Fibroblast of villous mesenchyme (primary cell): ENCODE data around the gene RANBP17. TPM values are rescaled to one million over a fixed set of nuclear protein-coding genes. Genes with fewer than 3 reads are reported as not detected.
"Not testable (repeated sequence)": the region's sequence is repeated elsewhere in the genome, so short reads cannot be mapped to it uniquely, and the experiment has no call there.

ENCODE experiments used
- DNase-seq: peaks from one replicate; pipeline ENCODE4 v3.0.0-alpha.2; 2010; ENCODE audit warnings: low read depth
- H3K4me3 ChIP-seq: 2 replicates; pipeline ENCODE4 v1.5.1; 2011; ENCODE audit warnings: low read depth, mild to moderate bottlenecking, low read length
- CTCF ChIP-seq: IDR thresholded peaks from 2 replicates; pipeline ENCODE4 v1.5.1; 2012; ENCODE audit warnings: low read depth, mild to moderate bottlenecking, low read length; ENCODE audit not compliant: insufficient read depth
- total RNA-seq: library from RNA; depleted of rRNA; stranded (reverse); fragments of >200 nt; gene quantifications from 2 replicates; pipeline ENCODE4 v1.2.3, GENCODE V29; 2012

The RANBP17 gene
- total RNA-seq, 1 donor: 33.7 TPM

- peak; percentile 32 for DNase-seq
- no peak overlapping the region for H3K4me3 ChIP-seq
- no peak for TF ChIP-seq CTCF
Observed at GRCh38 chr5:170960567-170960966, 98.7 kb downstream of the RANBP17 start.

- no peak for TF ChIP-seq CTCF
- DNase-seq: no peak
Observed at GRCh38 chr5:170963521-170963920, 101.7 kb downstream of the RANBP17 start.

GRCh38 chr5:170974461-170974860 lies 112.6 kb downstream of the RANBP17 start:
- no peak for DNase-seq
- no peak overlapping the region for H3K4me3 ChIP-seq
- TF ChIP-seq CTCF: no peak

More at GRCh38 chr5:170963521-170963920, 101.7 kb downstream of the RANBP17 start:
- H3K4me3 ChIP-seq: no peak overlapping the region

GRCh38 chr5:170980261-170980660 lies 118.4 kb downstream of the RANBP17 start:
- DNase-seq, H3K4me3 ChIP-seq: not testable (repeated sequence)

GRCh38 chr5:170985486-170985885 lies 123.7 kb downstream of the RANBP17 start:
- DNase-seq: no peak
- TF ChIP-seq CTCF: no peak
- no peak overlapping the region for H3K4me3 ChIP-seq

- peak; percentile 30 for TF ChIP-seq CTCF
- no peak overlapping the region for H3K4me3 ChIP-seq
- DNase-seq: peak; percentile 27
Observed at GRCh38 chr5:170986598-170986997, 124.8 kb downstream of the RANBP17 start.

- TF ChIP-seq CTCF: no peak
- no peak overlapping the region for H3K4me3 ChIP-seq
- no peak for DNase-seq
Observed at GRCh38 chr5:170993476-170993875, 131.7 kb downstream of the RANBP17 start.
